ENCODE measurements around the gene KRT78. TPM values are rescaled to one million over a fixed set of nuclear protein-coding genes. Genes with fewer than 3 reads are reported as not detected.

Gene KRT78
- polyA plus RNA-seq, 10 donors: 0.25 to 1.9 (median 0.52) TPM; not detected in 7

- no peak for DNase-seq
Measured at GRCh38 chr12:52813885-52814709, 34.7 kb downstream of the KRT78 start, which contains the start of gene KRT4. KRT4 (minus strand) TSS chr12:52814116; CDS start chr12:52814058, 58 bp downstream.

DNA sequence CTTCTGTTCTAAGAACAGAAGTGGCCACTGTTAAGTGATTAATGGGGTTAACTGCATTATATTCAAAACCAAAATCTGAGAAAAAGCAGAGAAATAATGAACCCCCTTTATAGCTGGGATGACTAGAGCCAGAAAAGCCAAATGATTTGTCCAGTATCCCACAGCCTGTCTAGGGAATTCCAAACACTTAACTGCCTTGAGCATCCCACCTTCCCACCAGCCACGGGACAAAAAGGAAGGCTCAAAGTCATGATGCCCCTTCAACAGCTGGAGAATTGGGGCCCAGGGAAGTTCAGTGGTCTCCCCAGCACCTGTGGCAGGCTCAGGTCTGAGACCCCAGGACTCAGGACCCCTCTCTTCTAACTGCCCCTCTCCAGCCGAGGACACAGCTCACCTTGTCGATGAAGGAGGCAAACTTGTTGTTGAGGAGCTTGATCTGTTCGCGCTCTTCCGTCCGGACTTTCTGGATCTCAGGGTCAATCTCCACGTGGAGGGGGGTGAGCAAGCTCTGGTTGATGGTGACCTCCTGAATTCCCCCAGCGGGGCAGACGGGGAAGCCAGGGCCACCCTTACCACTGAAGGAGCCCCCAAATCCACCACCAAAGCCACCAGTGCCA lies 35.5 kb downstream of the KRT78 start:
- DNase-seq: no peak

DNA sequence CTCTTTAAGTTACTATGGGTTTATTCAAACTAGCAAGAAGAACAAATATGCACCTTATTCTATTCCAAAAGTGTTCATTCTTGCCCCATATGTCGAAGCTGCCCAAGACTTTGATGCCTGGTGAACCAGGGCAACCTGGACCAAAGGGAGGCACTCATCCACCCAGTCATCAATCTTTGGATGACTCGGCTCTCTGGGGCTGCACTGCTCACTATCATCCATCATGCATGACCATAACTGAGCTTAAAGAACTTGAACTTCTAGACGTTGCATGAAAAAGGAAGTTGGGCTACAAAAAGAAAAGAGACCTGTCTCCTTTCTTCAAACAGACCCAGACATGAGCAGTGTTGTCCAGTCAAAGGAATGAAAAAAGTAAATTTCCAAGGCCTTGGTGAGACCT lies 36.0 kb downstream of the KRT78 start:
- DNase-seq: no peak

DNA sequence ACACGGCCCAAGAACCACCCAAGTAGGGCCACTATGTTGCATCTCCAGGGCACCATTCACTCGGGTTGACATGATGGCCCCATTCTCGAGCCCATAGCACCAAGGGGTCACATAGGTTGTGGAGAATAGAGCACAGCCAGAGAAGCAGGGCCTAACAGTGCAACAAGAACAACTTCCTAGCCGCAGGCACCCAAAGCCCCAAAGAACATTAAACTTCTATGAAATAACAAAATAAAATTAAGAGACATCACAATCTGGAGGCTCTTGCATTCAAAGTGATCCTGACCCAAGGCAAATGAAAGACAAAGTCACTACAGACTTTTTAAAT lies 36.8 kb downstream of the KRT78 start:
- DNase-seq: no peak

- DNase-seq: no peak
Measured at GRCh38 chr12:52811191-52812072, 37.4 kb downstream of the KRT78 start.

DNA sequence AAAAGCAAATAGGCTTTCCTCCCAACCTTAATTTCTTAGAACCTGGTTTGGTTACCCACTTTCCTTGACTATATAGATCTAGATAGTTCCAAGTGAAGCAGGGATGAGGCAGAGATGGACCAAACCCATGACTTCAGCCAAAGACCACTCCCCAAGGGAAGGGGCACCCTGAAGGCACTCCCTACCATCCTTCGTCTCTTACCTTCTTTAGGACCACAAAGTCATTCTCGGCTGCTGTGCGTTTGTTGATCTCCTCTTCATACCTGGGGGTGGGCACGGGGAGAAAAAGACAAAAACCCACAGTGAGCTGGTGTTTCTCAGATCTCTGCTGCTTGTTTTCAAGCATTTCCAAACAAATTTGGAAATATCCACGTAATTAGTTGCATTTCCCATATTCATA lies 38.2 kb downstream of the KRT78 start:
- no peak for DNase-seq

DNA sequence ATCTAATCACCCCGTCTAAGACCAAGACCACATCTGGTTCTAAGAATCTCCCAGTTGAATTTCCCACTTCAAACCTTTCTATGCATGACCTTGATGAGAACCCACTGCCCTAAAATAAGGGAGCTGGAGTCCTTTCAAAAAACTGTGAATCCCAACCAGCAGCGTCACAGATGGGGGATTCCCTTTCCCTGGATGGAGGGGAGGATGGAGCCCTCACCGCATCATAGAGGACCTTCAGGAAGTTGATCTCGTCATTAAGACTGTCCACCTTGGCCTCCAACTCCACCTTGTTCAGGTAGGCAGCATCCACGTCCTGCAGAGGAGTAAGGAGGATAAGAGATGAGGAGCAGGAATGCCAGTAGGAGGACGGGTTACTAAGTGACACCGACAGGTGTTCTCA lies 39.6 kb downstream of the KRT78 start:
- no peak for DNase-seq

DNA sequence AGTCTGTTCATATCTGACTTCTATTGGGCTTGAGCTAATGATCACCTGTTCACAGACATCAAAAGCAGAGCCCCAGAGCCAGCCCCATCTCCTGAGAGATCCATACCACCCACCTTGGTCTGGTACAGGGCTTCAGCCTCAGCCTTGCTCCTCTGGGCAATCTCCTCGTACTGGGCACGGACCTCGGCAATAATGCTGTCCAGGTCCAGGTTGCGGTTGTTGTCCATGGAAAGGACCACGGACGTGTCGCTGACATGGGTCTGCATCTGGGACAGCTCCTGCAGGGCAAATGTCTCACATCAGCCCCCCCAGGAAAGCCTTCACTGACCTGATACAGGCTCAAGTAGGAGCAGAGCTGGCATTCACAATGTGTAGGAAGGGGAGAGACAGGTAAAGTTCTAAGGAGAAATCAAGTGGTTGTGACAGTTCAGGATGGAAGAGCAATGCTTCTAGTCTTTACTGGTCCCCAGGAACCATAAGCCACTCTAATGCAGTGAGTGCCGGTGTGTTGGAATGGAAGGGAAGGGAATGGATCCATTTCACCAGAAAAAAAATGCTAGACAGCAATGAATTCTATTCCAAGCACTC lies 40.1 kb downstream of the KRT78 start:
- no peak for DNase-seq

- no peak for DNase-seq
Measured at GRCh38 chr12:52807544-52808470, 41.0 kb downstream of the KRT78 start.

GRCh38 chr12:52806821-52807543 lies 41.8 kb downstream of the KRT78 start:
- DNase-seq: no peak

- no peak for DNase-seq
Measured at GRCh38 chr12:52806169-52806811, 42.5 kb downstream of the KRT78 start.

DNA sequence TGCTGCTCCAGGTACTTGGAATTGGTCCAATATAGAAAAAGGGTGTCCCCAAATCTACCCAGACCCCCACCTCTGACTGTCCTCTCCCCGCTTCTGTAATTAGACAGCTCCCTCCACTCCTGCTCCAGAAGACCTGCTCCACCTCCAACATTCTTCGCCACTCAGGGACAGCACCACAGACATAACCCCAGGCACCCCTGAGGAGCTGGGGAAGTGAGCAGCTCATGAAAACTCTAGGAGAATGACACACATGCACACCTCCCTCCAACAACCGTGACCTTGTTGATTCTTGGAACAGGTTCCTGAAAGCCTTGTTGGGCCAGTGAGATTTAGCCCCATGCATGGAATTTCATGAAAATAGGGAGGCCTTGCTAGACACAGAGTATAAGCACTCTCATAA lies 43.1 kb downstream of the KRT78 start:
- no peak for DNase-seq

GRCh38 chr12:52805000-52805399 lies 43.8 kb downstream of the KRT78 start:
- no peak for DNase-seq

DNA sequence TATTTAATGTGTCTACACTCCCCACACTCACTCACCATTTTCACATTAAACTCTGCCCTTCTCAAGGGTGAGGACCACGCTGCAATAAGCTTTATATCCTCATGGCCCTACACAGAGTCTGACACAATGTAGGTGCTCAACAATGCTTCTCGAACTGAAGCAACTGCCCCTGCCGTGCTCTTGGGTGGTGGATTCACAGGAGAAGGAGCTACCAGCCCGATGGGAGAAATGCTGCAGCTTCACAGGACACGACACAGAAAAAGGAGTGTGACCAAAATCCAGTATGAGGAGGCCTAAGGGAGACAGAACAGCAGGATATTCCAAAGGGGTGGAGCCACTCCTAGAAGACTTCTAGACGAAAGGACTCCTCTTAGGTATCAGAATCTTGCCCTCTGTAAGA lies 46.4 kb downstream of the KRT78 start:
- no peak for DNase-seq

DNA sequence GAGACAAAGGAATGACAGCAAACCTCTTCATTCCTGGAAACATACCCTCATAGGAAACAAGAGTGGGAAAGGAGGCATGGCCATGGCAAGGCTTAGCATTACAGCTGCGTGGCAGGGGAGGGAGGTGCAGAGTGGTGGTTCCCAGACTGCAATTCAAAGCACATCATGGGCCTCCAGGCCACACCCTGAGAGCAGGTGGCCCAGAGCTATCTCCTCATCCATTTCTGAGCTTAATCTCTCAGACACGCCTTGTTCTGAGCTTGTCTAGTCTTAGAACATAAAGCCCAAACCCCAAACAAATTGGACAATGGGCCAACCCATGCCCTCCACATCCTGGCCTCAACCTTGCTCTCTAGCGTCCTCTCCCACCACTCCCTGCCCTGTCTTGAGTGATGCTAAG lies 47.0 kb downstream of the KRT78 start:
- no peak for DNase-seq

DNA sequence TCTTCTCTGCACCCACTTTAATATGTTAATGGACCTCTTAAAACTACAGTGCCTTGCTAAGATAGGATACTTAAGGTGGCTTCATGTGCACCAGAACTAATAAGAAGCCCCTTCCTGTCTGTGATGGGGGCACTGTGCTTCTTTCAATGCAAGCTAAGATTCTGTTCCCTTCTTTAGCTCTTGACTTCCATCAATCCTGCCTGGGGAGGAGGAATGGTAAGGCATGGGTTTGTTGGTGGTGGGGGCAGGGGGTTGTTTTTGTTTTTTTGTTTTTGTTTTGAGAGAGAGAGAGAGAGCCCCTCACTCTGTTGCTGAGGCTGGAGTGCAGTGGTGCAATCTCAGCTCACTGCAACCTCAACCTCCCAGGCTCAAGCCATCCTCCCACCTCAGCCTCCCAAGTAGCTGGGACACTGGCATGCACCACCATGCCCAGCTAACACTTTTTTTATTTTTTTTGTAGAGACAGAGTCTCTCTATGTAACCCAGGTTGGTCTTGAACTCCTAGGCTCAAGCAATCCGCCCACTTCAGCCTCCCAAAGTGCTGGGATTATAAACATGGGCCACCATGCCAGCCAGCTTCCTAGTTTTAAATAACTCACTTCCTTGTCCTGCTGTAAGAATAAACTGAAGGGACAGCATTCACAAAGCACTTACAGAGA lies 48.4 kb downstream of the KRT78 start:
- no peak for DNase-seq

GRCh38 chr12:52799505-52800211 lies 49.1 kb downstream of the KRT78 start:
- DNase-seq: no peak

DNA sequence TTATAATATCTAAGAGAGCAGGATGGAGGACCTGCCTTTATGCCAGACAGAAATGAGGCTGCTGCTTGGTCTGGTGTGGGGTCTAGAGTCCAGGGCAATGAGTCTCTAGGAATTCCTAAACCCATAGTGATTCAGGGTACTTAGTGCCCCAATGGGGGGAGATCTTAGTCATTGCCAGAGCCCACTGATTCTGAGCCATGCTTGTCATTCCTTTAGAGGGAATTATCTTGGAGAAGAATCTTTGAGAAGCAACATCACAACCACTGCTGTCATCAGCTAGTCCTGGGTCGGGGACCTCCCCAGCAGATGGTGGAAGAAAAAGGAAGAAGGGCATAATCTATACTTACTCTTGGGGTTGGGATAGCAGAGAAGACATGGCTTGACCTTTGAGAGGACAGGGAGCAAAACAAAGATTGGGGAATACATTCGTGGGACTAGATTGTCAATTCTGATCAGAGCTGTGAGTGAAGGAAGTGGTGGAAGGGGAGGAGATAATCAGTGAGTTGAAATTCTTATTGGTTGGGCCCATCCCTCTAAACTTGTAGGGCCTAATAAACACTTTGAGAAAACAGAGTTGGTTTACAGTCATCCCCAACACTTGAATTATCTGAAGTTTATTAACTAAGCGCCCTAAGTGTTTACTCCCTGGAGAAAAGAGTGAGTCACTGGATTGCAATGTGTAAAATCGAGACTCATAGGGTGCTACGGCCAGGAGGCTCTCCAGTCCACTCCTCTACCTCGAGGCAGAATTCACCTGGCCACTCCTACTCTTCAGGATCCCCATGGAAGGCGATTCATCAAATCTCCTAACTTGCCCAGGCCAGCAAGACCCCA lies 49.9 kb downstream of the KRT78 start:
- peak in 1 of 3 donors; percentile 69 for DNase-seq
